Uterus (tissue), 4 donors: ENCODE results near the gene SERPINB12. TPM values are rescaled to one million over a fixed set of nuclear protein-coding genes. Genes with fewer than 3 reads are reported as not detected.

Experiments used
- DNase-seq, 2 donors: peaks; one replicate each; pipeline ENCODE4 v3.0.0-alpha.2; 2019 to 2020
- H3K27ac ChIP-seq, 2 donors: fragments of 200-600 bp; sonication (generic); 1 replicate in 1 of 2; 2 replicates in 1 of 2; pipeline ENCODE4 v1.5.1; 2016 to 2018
- H3K27me3 ChIP-seq, 2 donors: fragments of 200-600 bp; sonication (generic); one replicate each; pipeline ENCODE4 v1.5.1; 2018 to 2019; ENCODE audit warnings: control low read depth in 1 of 2
- H3K36me3 ChIP-seq, 2 donors: fragments of 200-600 bp; sonication (generic); one replicate each; pipeline ENCODE4 v1.5.1; 2019; ENCODE audit warnings: control low read depth in 1 of 2
- H3K4me1 ChIP-seq, 2 donors: fragments of 200-600 bp; sonication (generic); one replicate each; pipeline ENCODE4 v1.5.1; 2018 to 2019; ENCODE audit warnings: control low read depth in 1 of 2
- H3K4me3 ChIP-seq, 2 donors: fragments of 200-600 bp; sonication (generic); 1 replicate in 1 of 2; 2 replicates in 1 of 2; pipeline ENCODE4 v1.5.1; 2018 to 2019; ENCODE audit warnings: mild to moderate bottlenecking in 1 of 2
- H3K9me3 ChIP-seq, 2 donors: fragments of 200-600 bp; sonication (generic); one replicate each; pipeline ENCODE4 v1.5.1; 2019; ENCODE audit warnings: control low read depth in 1 of 2
- CTCF ChIP-seq, 4 experiments: fragments of 200-600 bp in 2 of 4; fragments of 450-650 bp in 2 of 4; sonication (generic) in 2 of 4; IDR thresholded peaks; one replicate each; pipeline ENCODE4 v1.5.1; 2016 to 2019; ENCODE audit warnings: antibody characterized with exemption in 4 of 4, mild to moderate bottlenecking in 2 of 4, moderate library complexity in 1 of 4
- POLR2A ChIP-seq, 2 donors: fragments of 450-650 bp; IDR thresholded peaks; one replicate each; pipeline ENCODE4 v1.6.1; 2016; ENCODE audit warnings: antibody characterized with exemption in 2 of 2, mild to moderate bottlenecking in 1 of 2, moderate library complexity in 1 of 2
- intact Hi-C: fragments of 100-400 bp; cut with DNase I; formaldehyde crosslinking; loops from one replicate; pipeline ENCODE4 v1.15.1; 2023; ENCODE audit warnings: low total_unique reads
- total RNA-seq, 4 donors: library from RNA; depleted of rRNA in 3 of 4; stranded (reverse); fragments of >200 nt in 3 of 4; gene quantifications; one replicate each; pipeline versions ENCODE4 v1.1.0 to v1.2.4, GENCODE V29; 2014 to 2023
- donor health status: DM: yes; HTN: yes; CAD: no.

Gene SERPINB12
- total RNA-seq, 4 donors from 2014 or later = not detected

DNA sequence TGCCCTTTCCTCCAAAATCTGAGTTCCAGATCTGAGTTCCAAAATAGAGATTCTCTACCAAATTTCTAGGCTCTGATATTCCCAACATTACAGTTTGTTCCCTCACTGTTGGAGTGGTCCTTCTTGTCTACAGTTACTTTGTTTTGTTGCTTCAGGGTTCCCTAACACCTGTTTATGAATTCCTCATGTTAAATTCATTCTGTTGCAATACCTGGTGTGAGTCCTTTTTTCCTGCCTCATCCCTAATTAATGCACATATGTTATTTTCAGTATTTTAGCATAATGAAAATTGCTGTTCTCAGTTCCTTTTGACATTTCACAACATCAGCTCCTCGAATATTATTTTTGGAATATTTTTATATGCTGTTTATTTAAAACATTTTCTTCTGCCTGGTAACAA lies 61.2 kb downstream of the SERPINB12 start:
- no peaks in the 10 kb centered on the region for H3K27me3 ChIP-seq
- intact Hi-C loops = no loop called here
- no peaks in the 10 kb centered on the region for H3K36me3 ChIP-seq
- H3K4me3 ChIP-seq = no peak overlapping the region
- no peaks in the 10 kb centered on the region for H3K9me3 ChIP-seq
- no peak overlapping the region for H3K27ac ChIP-seq
- no peak for DNase-seq
- H3K4me1 ChIP-seq = no peaks in the 10 kb centered on the region
- TF ChIP-seq POLR2A (IDR thresholded peaks at IDR 0.05) (no peak), CTCF (IDR thresholded peaks at IDR 0.05) (no peak)

- TF ChIP-seq CTCF (IDR thresholded peaks at IDR 0.05) (no peak), POLR2A (IDR thresholded peaks at IDR 0.05) (no peak)
- DNase-seq = no peak
Measured at GRCh38 chr18:63603772-63604171, 61.6 kb downstream of the SERPINB12 start.

DNA sequence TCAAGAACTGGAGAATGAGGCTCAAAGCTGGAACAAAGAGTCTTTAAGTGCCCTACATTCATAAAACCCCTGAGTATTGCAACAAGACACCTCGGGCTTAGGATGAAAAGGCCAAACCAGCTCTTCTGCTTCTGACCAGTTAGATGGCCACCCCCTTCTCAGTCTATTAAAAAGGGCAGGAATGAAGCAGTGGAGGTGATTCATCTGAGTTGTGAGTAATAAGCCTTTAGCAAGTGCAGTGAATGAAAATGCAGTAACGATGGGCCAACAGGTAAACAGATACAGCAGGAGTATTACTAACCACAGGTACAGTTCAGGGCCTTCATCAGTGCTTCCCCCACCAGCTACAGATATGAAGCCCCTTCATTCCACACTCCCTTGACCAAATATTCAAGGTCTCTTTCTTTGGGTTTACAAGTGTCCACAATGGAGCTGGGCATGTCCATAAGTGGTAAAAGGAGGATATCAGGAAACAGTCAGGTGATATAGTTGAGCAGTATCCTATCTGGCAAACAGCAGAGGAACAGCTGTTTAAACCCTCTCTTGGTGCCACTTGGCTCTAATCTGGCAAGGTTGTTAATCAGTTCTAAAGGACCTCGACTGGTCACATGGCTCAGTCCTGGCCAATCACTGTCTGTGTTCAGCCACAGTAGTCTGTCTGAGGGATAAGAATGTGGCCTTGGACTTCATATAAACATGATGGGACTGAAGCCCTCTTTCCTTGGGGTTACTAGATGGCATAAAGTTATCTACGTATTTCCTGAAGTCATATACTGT lies 62.8 kb downstream of the SERPINB12 start:
- DNase-seq = no peak
- no peak overlapping the region for H3K27ac ChIP-seq
- no peaks in the 10 kb centered on the region for H3K36me3 ChIP-seq
- H3K4me1 ChIP-seq = no peaks in the 10 kb centered on the region
- intact Hi-C loops = no loop called here
- TF ChIP-seq POLR2A (IDR thresholded peaks at IDR 0.05) = no peak
- no peak for TF ChIP-seq CTCF (IDR thresholded peaks at IDR 0.05)
- H3K4me3 ChIP-seq = no peak overlapping the region
- H3K9me3 ChIP-seq = no peaks in the 10 kb centered on the region
- no peaks in the 10 kb centered on the region for H3K27me3 ChIP-seq

More at GRCh38 chr18:63603772-63604171, 61.6 kb downstream of the SERPINB12 start:
- Histone ChIP-seq H3K36me3 (no peaks in the 10 kb centered on the region), H3K4me3 (no peak overlapping the region), H3K27ac (no peak overlapping the region), H3K27me3 (no peaks in the 10 kb centered on the region), H3K9me3 (no peaks in the 10 kb centered on the region), H3K4me1 (no peaks in the 10 kb centered on the region)
- intact Hi-C loops = no loop called here

DNA sequence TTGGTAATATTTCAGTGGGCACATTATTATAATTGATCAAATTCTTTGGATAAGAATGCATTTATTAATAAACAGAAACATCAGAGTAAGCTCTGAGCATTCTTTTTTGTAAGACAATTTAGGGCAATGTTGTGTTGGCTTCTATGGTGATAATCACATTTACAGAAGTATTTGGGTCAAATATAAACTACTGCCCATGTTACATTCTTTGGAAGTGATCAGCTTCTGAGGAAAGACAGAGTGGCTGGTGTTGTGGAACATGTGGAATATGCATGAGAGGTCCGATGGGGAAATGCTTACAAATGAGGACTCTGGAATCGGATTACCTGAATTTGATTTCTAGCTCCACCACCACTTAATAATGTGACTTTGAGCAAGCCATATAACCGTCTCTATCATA lies 64.4 kb downstream of the SERPINB12 start:
- Histone ChIP-seq H3K9me3 (no peaks in the 10 kb centered on the region), H3K36me3 (no peaks in the 10 kb centered on the region), H3K4me3 (no peak overlapping the region), H3K4me1 (no peaks in the 10 kb centered on the region), H3K27me3 (no peaks in the 10 kb centered on the region), H3K27ac (no peak overlapping the region)
- intact Hi-C loops = no loop called here
- no peak for DNase-seq
- no peak for TF ChIP-seq CTCF (IDR thresholded peaks at IDR 0.05)
- no peak for TF ChIP-seq POLR2A (IDR thresholded peaks at IDR 0.05)

- TF ChIP-seq POLR2A (IDR thresholded peaks at IDR 0.05) = no peak
- TF ChIP-seq CTCF (IDR thresholded peaks at IDR 0.05) = no peak
- Histone ChIP-seq H3K4me3 (no peak overlapping the region), H3K9me3 (no peaks in the 10 kb centered on the region), H3K36me3 (no peaks in the 10 kb centered on the region), H3K4me1 (no peaks in the 10 kb centered on the region), H3K27ac (no peak overlapping the region), H3K27me3 (no peaks in the 10 kb centered on the region)
- no peak for DNase-seq
- intact Hi-C loops = no loop called here
Measured at GRCh38 chr18:63613420-63613819, 71.3 kb downstream of the SERPINB12 start.
